HepG2 (cell line): ENCODE measurements around the gene PLD1. TPM values are rescaled to one million over a fixed set of nuclear protein-coding genes. Genes with fewer than 3 reads are reported as not detected.
A peak's percentile ranks its signal among the peaks of the same experiment; 100 is the strongest.

ENCODE experiments used
- EEA1 ChIP-seq: sonication (generic); formaldehyde crosslinking; IDR thresholded peaks from 2 replicates; pipeline ENCODE4 v1.5.1; 2020; ENCODE audit warnings: mild to moderate bottlenecking, missing genetic modification reagents, borderline replicate concordance
- HBP1 ChIP-seq: IDR thresholded peaks from 2 replicates; pipeline ENCODE4 v1.6.1; 2016; ENCODE audit warnings: low read depth, control low read depth
- MLXIP ChIP-seq: sonication (generic); formaldehyde crosslinking; IDR thresholded peaks from 2 replicates; pipeline ENCODE4 v1.9.0; 2021; ENCODE audit warnings: missing genetic modification reagents, borderline replicate concordance
- NFAT5 ChIP-seq: sonication (generic); formaldehyde crosslinking; IDR thresholded peaks from 2 replicates; pipeline ENCODE4 v1.4.0; 2020; ENCODE audit warnings: missing genetic modification reagents
- PRDM15 ChIP-seq: sonication (generic); formaldehyde crosslinking; IDR thresholded peaks from 2 replicates; pipeline ENCODE4 v1.4.0; 2020; ENCODE audit warnings: missing genetic modification reagents
- RARA ChIP-seq: IDR thresholded peaks from 2 replicates; pipeline ENCODE4 v1.6.1; 2016; ENCODE audit warnings: missing genetic modification reagents, missing compliant biosample characterization
- ZBTB26 ChIP-seq: IDR thresholded peaks from 2 replicates; pipeline ENCODE4 v1.6.1; 2016; ENCODE audit warnings: missing compliant biosample characterization, missing genetic modification reagents, borderline replicate concordance
- ZNF280B ChIP-seq: sonication (generic); formaldehyde crosslinking; IDR thresholded peaks from 2 replicates; pipeline ENCODE4 v1.5.0; 2020; ENCODE audit warnings: missing genetic modification reagents, mild to moderate bottlenecking, borderline replicate concordance
- ZNF44 ChIP-seq: sonication (generic); formaldehyde crosslinking; IDR thresholded peaks from 2 replicates; pipeline ENCODE4 v1.5.1; 2020; ENCODE audit warnings: mild to moderate bottlenecking, missing genetic modification reagents
- polyA plus RNA-seq, 8 experiments: library from polyadenylated mRNA; depleted of rRNA in 3 of 8; stranded (reverse) in 7 of 8; unstranded in 1 of 8; fragments of >200 nt; fragmentation: Illumina TruSeq in 4 of 8; extraction: Trizol in 4 of 8; gene quantifications; 2 replicates each; pipeline versions ENCODE4 v1.2.1 to v1.2.3, GENCODE V29; 2011 to 2016; ENCODE audit warnings: low read depth in 4 of 8, missing spikeins in 1 of 8, mixed read lengths in 1 of 8; ENCODE audit not compliant: insufficient read depth in 1 of 8
- total RNA-seq, 5 experiments: library from RNA; depleted of rRNA; stranded (reverse); fragments of >200 nt; fragmentation: Illumina TruSeq; extraction: Trizol; gene quantifications; 2 replicates each; pipeline ENCODE4 v1.2.3, GENCODE V29; 2016; ENCODE audit warnings: low read depth in 1 of 5

The PLD1 gene
- total and polyA plus RNA-seq, 2 of the 13 experiments (the other 11 are each of a cell fraction or from before 2014, with no cell fraction given): 27.1 to 59.4 TPM

- TF ChIP-seq ZBTB26 (CRISPR knock-in tag) (peak; percentile 67; the same call in 1 of the 2 replicates), HBP1 (CRISPR knock-in tag) (no peak), MLXIP (no peak), PRDM15 (CRISPR knock-in tag) (no peak), EEA1 (CRISPR knock-in tag) (no peak), ZNF280B (CRISPR knock-in tag) (no peak), ZNF44 (CRISPR knock-in tag) (no peak), NFAT5 (CRISPR knock-in tag) (no peak), RARA (peak; percentile 77)
These were observed 19.7 kb upstream of the PLD1 start (continued) for GRCh38 chr3:171829841-171830517.
